ENCODE measurements around the gene TRAPPC10. TPM values are rescaled to one million over a fixed set of nuclear protein-coding genes. Genes with fewer than 3 reads are reported as not detected.

The TRAPPC10 gene
- total and polyA plus RNA-seq, 5 donors from 2014 or later, result 13.5 to 132 (median 17.9) TPM

GRCh38 chr21:44020551-44020950, 8.4 kb downstream of the TRAPPC10 start:
- Mint-ChIP-seq H3K4me3 (peak overlapping the region in 2 of 4 donors; percentile 9 to 63), H3K9me3 (no peaks in the 10 kb centered on the region), H3K27ac (peak overlapping the region in 2 of 3 donors; percentile 68 to 69), H3K36me3 (no peaks in the 10 kb centered on the region), H3K27me3 (no peaks in the 10 kb centered on the region), H3K4me1 (peaks cover 49 to 90% (median 72%) of the 10 kb centered on the region in 4 donors)
- peak overlapping the region; percentile 56 for H3K27ac ChIP-seq (ENCODE audit: insufficient read depth, low read length, poor library complexity, severe bottlenecking)
- no peak overlapping the region for H3K4me3 ChIP-seq (ENCODE audit: low read depth, low read length)
- ATAC-seq (ENCODE audit: low read depth in 2 of 2) (no peak), DNase-seq (no peak)
- H3K36me3 ChIP-seq (ENCODE audit: control insufficient read depth, insufficient read depth, low read length), result no peaks in the 10 kb centered on the region
- no peaks in the 10 kb centered on the region for H3K9me3 ChIP-seq (ENCODE audit: control insufficient read depth in 2 of 2, low read length in 2 of 2)
- H3K4me1 ChIP-seq (ENCODE audit: control insufficient read depth, insufficient read depth, low read length, poor library complexity, severe bottlenecking), result peaks cover 84% of the 10 kb centered on the region
- H3K27me3 ChIP-seq (ENCODE audit: control insufficient read depth, insufficient read depth, low read length), result no peaks in the 10 kb centered on the region

GRCh38 chr21:44021064-44021463, 9.0 kb downstream of the TRAPPC10 start:
- ATAC-seq (ENCODE audit: low read depth in 2 of 2) (no peak), DNase-seq (no peak)
- peaks cover 50 to 90% (median 73%) of the 10 kb centered on the region in 4 donors for H3K4me1 Mint-ChIP-seq
- H3K4me3 Mint-ChIP-seq, result peak overlapping the region; percentile 2 to 80 (median 29)
- H3K9me3 Mint-ChIP-seq, result no peaks in the 10 kb centered on the region
- H3K27ac Mint-ChIP-seq, result peak overlapping the region; percentile 63 to 76 (median 68)
- H3K36me3 ChIP-seq (ENCODE audit: control insufficient read depth, insufficient read depth, low read length), result no peaks in the 10 kb centered on the region
- H3K27ac ChIP-seq (ENCODE audit: insufficient read depth, low read length, poor library complexity, severe bottlenecking), result peak overlapping the region; percentile 56
- peaks cover 83% of the 10 kb centered on the region for H3K4me1 ChIP-seq (ENCODE audit: control insufficient read depth, insufficient read depth, low read length, poor library complexity, severe bottlenecking)
- no peaks in the 10 kb centered on the region for H3K36me3 Mint-ChIP-seq
- H3K9me3 ChIP-seq (ENCODE audit: control insufficient read depth in 2 of 2, low read length in 2 of 2), result no peaks in the 10 kb centered on the region
- no peak overlapping the region for H3K4me3 ChIP-seq (ENCODE audit: low read depth, low read length)
- no peaks in the 10 kb centered on the region for H3K27me3 Mint-ChIP-seq
- no peaks in the 10 kb centered on the region for H3K27me3 ChIP-seq (ENCODE audit: control insufficient read depth, insufficient read depth, low read length)

- no peaks in the 10 kb centered on the region for H3K27me3 Mint-ChIP-seq
Measured at GRCh38 chr21:44024257-44024656, 12.1 kb downstream of the TRAPPC10 start.

DNA sequence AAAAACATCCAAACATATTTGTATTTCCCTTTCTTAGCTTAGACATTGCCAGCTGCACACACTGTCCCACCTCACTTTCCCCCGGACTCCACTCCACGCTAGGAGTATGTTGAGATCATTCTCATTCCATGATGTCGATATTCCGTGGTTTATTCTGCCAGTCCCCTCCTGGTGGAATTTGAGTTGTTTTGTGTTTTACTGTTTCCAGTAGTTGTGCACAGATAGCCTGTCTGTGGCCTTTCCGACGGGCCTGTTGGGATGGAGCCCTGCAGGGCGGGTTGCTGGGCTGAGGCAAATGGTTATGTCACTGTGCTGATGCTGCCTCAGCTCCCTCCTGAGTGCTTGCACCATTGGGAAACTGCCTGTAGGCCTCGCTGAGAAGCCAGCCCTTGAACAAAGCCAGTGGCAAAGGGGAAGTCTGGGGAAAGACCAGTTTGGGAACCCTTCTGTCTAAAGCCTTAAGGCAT, 12.8 kb downstream of the TRAPPC10 start:
- Histone ChIP-seq H3K27me3 (ENCODE audit: control insufficient read depth, insufficient read depth, low read length) (no peaks in the 10 kb centered on the region), H3K27ac (ENCODE audit: insufficient read depth, low read length, poor library complexity, severe bottlenecking) (no peak overlapping the region), H3K9me3 (ENCODE audit: control insufficient read depth in 2 of 2, low read length in 2 of 2) (peaks cover 0 to 4% of the 10 kb centered on the region in 2 experiments), H3K4me1 (ENCODE audit: control insufficient read depth, insufficient read depth, low read length, poor library complexity, severe bottlenecking) (peaks cover 61% of the 10 kb centered on the region), H3K4me3 (ENCODE audit: low read depth, low read length) (peak overlapping the region; percentile 56), H3K36me3 (ENCODE audit: control insufficient read depth, insufficient read depth, low read length) (peaks cover 9% of the 10 kb centered on the region)
- peak overlapping the region in 3 of 4 donors; percentile 62 to 78 (median 76) for H3K4me3 Mint-ChIP-seq
- no peak for DNase-seq
- no peaks in the 10 kb centered on the region for H3K27me3 Mint-ChIP-seq
- H3K9me3 Mint-ChIP-seq, result no peaks in the 10 kb centered on the region
- H3K4me1 Mint-ChIP-seq, result peaks cover 47 to 93% (median 74%) of the 10 kb centered on the region in 4 donors
- ATAC-seq (ENCODE audit: low read depth in 2 of 2), result no peak
- H3K27ac Mint-ChIP-seq, result peak overlapping the region; percentile 20 to 95 (median 92)
- H3K36me3 Mint-ChIP-seq, result peaks cover 10% of the 10 kb centered on the region

More at GRCh38 chr21:44024257-44024656, 12.1 kb downstream of the TRAPPC10 start:
- peak overlapping the region in 2 of 3 donors; percentile 68 to 76 for H3K27ac Mint-ChIP-seq
- ATAC-seq (ENCODE audit: low read depth in 2 of 2) (no peak), DNase-seq (no peak)
- peak overlapping the region in 2 of 4 donors; percentile 20 to 76 for H3K4me3 Mint-ChIP-seq
- no peak overlapping the region for H3K27ac ChIP-seq (ENCODE audit: insufficient read depth, low read length, poor library complexity, severe bottlenecking)
- no peaks in the 10 kb centered on the region for H3K9me3 Mint-ChIP-seq
- no peaks in the 10 kb centered on the region for H3K27me3 ChIP-seq (ENCODE audit: control insufficient read depth, insufficient read depth, low read length)
- H3K36me3 Mint-ChIP-seq, result peaks cover 10% of the 10 kb centered on the region
- H3K4me3 ChIP-seq (ENCODE audit: low read depth, low read length), result no peak overlapping the region
- H3K36me3 ChIP-seq (ENCODE audit: control insufficient read depth, insufficient read depth, low read length), result peaks cover 9% of the 10 kb centered on the region
- H3K9me3 ChIP-seq (ENCODE audit: control insufficient read depth in 2 of 2, low read length in 2 of 2), result peaks cover 0 to 4% of the 10 kb centered on the region in 2 experiments
- peaks cover 52 to 93% (median 74%) of the 10 kb centered on the region in 4 donors for H3K4me1 Mint-ChIP-seq
- peaks cover 63% of the 10 kb centered on the region for H3K4me1 ChIP-seq (ENCODE audit: control insufficient read depth, insufficient read depth, low read length, poor library complexity, severe bottlenecking)

DNA sequence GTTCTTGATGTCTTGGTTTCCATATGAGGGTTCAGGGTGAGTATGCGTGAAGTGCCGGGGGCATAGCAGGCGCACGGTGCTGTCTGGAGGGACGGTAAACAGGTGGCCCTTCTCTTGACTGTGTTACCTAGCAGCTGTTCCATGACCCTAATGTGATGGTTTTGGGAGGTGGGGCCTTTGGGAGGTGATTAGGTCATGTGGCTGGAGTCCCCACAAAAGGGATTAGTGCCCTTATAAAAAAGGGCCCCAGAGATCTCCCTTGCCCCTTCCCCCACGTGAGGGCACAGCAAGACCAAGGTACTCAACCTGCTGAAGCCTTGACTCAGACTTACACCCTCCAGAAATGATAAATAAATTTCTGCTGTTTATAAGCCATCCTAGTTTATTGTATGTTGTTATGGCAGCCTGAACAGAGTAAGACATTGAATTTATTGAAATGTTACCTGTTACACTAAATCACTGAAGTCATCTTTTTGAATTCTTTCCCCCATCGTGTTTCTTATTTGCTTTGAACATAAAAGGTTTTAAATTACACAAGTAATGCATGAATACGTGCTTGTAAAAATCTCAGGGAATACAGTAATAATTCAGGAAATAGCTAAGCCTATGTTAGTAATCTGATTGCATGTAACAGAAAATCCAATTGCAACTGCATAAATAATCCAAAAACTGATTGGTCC, 15.6 kb downstream of the TRAPPC10 start:
- ATAC-seq (ENCODE audit: low read depth in 2 of 2) (no peak), DNase-seq (no peak)
- no peaks in the 10 kb centered on the region for H3K9me3 Mint-ChIP-seq
- peaks cover 14% of the 10 kb centered on the region for H3K36me3 Mint-ChIP-seq
- H3K4me3 ChIP-seq (ENCODE audit: low read depth, low read length), result no peak overlapping the region
- peaks cover 20% of the 10 kb centered on the region for H3K36me3 ChIP-seq (ENCODE audit: control insufficient read depth, insufficient read depth, low read length)
- no peak overlapping the region for H3K27ac ChIP-seq (ENCODE audit: insufficient read depth, low read length, poor library complexity, severe bottlenecking)
- H3K27ac Mint-ChIP-seq, result peak overlapping the region in 2 of 3 donors; percentile 56 to 57
- no peak overlapping the region for H3K4me3 Mint-ChIP-seq
- H3K27me3 Mint-ChIP-seq, result no peaks in the 10 kb centered on the region
- peaks cover 0 to 4% of the 10 kb centered on the region in 2 experiments for H3K9me3 ChIP-seq (ENCODE audit: control insufficient read depth in 2 of 2, low read length in 2 of 2)
- peaks cover 36 to 83% (median 67%) of the 10 kb centered on the region in 4 donors for H3K4me1 Mint-ChIP-seq
- H3K27me3 ChIP-seq (ENCODE audit: control insufficient read depth, insufficient read depth, low read length), result no peaks in the 10 kb centered on the region
- H3K4me1 ChIP-seq (ENCODE audit: control insufficient read depth, insufficient read depth, low read length, poor library complexity, severe bottlenecking), result peaks cover 38% of the 10 kb centered on the region

DNA sequence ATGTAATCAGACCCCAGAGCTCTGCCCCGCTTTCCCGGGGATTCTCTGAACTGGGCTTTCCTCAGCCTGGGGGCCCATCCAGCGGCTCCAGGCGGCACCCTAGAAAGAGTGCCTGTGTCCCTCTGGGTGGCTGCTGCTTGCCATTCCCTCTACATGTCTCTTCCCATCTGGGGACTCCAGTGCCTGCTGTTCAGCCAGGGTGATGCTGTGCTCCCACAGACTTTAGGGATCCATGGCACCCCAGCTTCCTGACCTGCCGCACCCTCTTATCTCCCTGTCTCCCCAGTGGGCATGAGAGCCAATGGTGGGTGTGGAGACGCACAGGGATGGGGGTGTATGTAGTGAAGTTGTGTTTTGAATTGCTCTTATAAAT, 16.2 kb downstream of the TRAPPC10 start:
- Histone ChIP-seq H3K4me1 (ENCODE audit: control insufficient read depth, insufficient read depth, low read length, poor library complexity, severe bottlenecking) (peaks cover 38% of the 10 kb centered on the region), H3K4me3 (ENCODE audit: low read depth, low read length) (no peak overlapping the region), H3K27ac (ENCODE audit: insufficient read depth, low read length, poor library complexity, severe bottlenecking) (no peak overlapping the region), H3K9me3 (ENCODE audit: control insufficient read depth in 2 of 2, low read length in 2 of 2) (peaks cover 0 to 4% of the 10 kb centered on the region in 2 experiments), H3K36me3 (ENCODE audit: control insufficient read depth, insufficient read depth, low read length) (peaks cover 25% of the 10 kb centered on the region), H3K27me3 (ENCODE audit: control insufficient read depth, insufficient read depth, low read length) (no peaks in the 10 kb centered on the region)
- ATAC-seq (ENCODE audit: low read depth in 2 of 2) (no peak), DNase-seq (no peak)
- Mint-ChIP-seq H3K4me3 (peak overlapping the region in 1 of 4 donors; percentile 46), H3K27ac (peak overlapping the region in 2 of 3 donors; percentile 56 to 57), H3K9me3 (no peaks in the 10 kb centered on the region), H3K4me1 (peaks cover 33 to 80% (median 63%) of the 10 kb centered on the region in 4 donors), H3K36me3 (peaks cover 17% of the 10 kb centered on the region), H3K27me3 (no peaks in the 10 kb centered on the region)

DNA sequence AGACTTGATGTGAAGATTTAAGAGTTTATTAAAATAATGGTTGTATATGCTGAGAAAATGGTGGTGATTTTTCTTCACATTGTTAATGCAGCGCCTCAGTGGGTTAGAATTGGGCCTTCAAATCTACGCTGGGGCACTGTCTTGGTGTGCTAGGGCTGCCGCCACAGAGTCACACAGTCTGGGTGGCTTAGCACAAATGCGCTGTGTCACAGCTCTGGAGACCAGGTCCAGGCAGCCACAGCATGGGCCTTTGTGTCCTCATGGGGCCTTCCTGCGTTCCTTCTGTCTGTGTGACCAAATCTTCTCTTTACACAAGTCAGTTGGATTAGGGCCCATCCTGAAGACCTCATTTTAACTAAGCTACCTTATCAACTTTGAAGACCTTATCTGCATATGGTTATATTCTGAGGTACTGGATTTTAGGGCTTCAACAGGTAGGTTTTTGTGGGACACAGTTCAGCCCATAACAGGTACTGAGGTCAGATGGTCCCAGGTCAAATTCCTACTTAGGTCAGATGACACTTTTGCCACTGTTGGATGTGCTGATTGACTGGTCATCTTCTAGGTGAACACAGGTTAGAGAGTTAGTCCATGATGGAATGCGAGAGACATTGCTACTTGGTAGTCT, 17.5 kb downstream of the TRAPPC10 start:
- H3K27ac ChIP-seq (ENCODE audit: insufficient read depth, low read length, poor library complexity, severe bottlenecking), result no peak overlapping the region

More for the DNA sequence above, 17.5 kb downstream of the TRAPPC10 start:
- Histone ChIP-seq H3K4me3 (ENCODE audit: low read depth, low read length) (no peak overlapping the region), H3K4me1 (ENCODE audit: control insufficient read depth, insufficient read depth, low read length, poor library complexity, severe bottlenecking) (peaks cover 29% of the 10 kb centered on the region), H3K9me3 (ENCODE audit: control insufficient read depth in 2 of 2, low read length in 2 of 2) (peaks cover 0 to 4% of the 10 kb centered on the region in 2 experiments), H3K36me3 (ENCODE audit: control insufficient read depth, insufficient read depth, low read length) (peaks cover 37% of the 10 kb centered on the region), H3K27me3 (ENCODE audit: control insufficient read depth, insufficient read depth, low read length) (no peaks in the 10 kb centered on the region)
- Mint-ChIP-seq H3K4me3 (no peak overlapping the region), H3K9me3 (no peaks in the 10 kb centered on the region), H3K27me3 (no peaks in the 10 kb centered on the region), H3K36me3 (peaks cover 26% of the 10 kb centered on the region), H3K4me1 (peaks cover 30 to 70% (median 56%) of the 10 kb centered on the region in 4 donors), H3K27ac (peak overlapping the region in 2 of 3 donors; percentile 56 to 70)
- no peak for DNase-seq
- ATAC-seq (ENCODE audit: low read depth in 2 of 2), result no peak
